ENCODE measurements around the gene LVRN. TPM values are rescaled to one million over a fixed set of nuclear protein-coding genes. Genes with fewer than 3 reads are reported as not detected.

The LVRN gene
- total RNA-seq, 1 donor from 2014 or later, result 0.17 TPM

Other genes with a start within 250 kb of the LVRN start
- 1.2 and 3.3 TPM in 2 replicates for gene CDO1, start 145.8 kb upstream of the LVRN start, total RNA-seq
- 49.9 and 55.3 TPM in 2 replicates for gene ATG12, start 120.9 kb upstream of the LVRN start, total RNA-seq
- gene AP3S1, start 120.5 kb upstream of the LVRN start, total RNA-seq, result 63.6 and 78.6 TPM in 2 replicates
- under 0.01 TPM in 1 of 2 replicates, not detected in the other for gene ARL14EPL, start 70.0 kb downstream of the LVRN start, total RNA-seq
- 35.7 and 41.5 TPM in 2 replicates for gene COMMD10, start 122.5 kb downstream of the LVRN start, total RNA-seq

Data from dermis blood vessel endothelial cell (primary cell).